Measurements from ENCODE around the gene CAPZB. TPM values are rescaled to one million over a fixed set of nuclear protein-coding genes. Genes with fewer than 3 reads are reported as not detected.
A peak's percentile ranks its signal among the peaks of the same experiment; 100 is the strongest.

Gene CAPZB
- total RNA-seq, 3 donors from 2014 or later = 112 to 114 (median 113) TPM

GRCh38 chr1:19339214-19339861, 146.0 kb downstream of the CAPZB start:
- Histone ChIP-seq H3K4me3 (no peak overlapping the region), H3K27me3 (no peaks in the 10 kb centered on the region), H3K9me3 (no peaks in the 10 kb centered on the region), H3K27ac (no peak overlapping the region), H3K36me3 (no peaks in the 10 kb centered on the region), H3K4me1 (peaks cover 4 to 6% of the 10 kb centered on the region in 2 donors)
- TF ChIP-seq POLR2A (IDR thresholded peaks at IDR 0.05) = no peak
- TF ChIP-seq CTCF (IDR thresholded peaks at IDR 0.05) = no peak
- no peak for TF ChIP-seq POLR2AphosphoS5 (IDR thresholded peaks at IDR 0.05)
- DNase-seq (ENCODE audit: low spot score in 2 of 2) = no peak
- intact Hi-C loops (cut with DNase I; ENCODE audit: low total_unique reads) = loop anchor here (10.0 kb wide), 1 partner anchor 245 kb away; no protein-coding TSS in a partner anchor

GRCh38 chr1:19338323-19338762, 147.0 kb downstream of the CAPZB start:
- TF ChIP-seq POLR2AphosphoS5 (IDR thresholded peaks at IDR 0.05) (peak in 1 of 3 donors; percentile 24), CTCF (IDR thresholded peaks at IDR 0.05) (peak; percentile 38 to 79 (median 55)), POLR2A (IDR thresholded peaks at IDR 0.05) (no peak)
- H3K9me3 ChIP-seq = no peaks in the 10 kb centered on the region
- peak overlapping the region in 2 of 3 donors; percentile 15 to 25 for H3K4me3 ChIP-seq
- peak; percentile 59 to 86 for DNase-seq (ENCODE audit: low spot score in 2 of 2)
- H3K27me3 ChIP-seq = no peaks in the 10 kb centered on the region
- H3K27ac ChIP-seq = peak overlapping the region in 1 of 2 donors; percentile 35
- intact Hi-C loops (cut with DNase I; ENCODE audit: low total_unique reads) = loop anchor here (10.0 kb wide), 1 partner anchor 244 kb away; no protein-coding TSS in a partner anchor
- peaks cover 4 to 6% of the 10 kb centered on the region in 2 donors for H3K4me1 ChIP-seq
- H3K36me3 ChIP-seq = no peaks in the 10 kb centered on the region

GRCh38 chr1:19337289-19337688, 148.1 kb downstream of the CAPZB start:
- Histone ChIP-seq H3K9me3 (no peaks in the 10 kb centered on the region), H3K4me3 (no peak overlapping the region), H3K27ac (no peak overlapping the region), H3K4me1 (peaks cover 4 to 6% of the 10 kb centered on the region in 2 donors), H3K27me3 (no peaks in the 10 kb centered on the region), H3K36me3 (no peaks in the 10 kb centered on the region)
- DNase-seq (ENCODE audit: low spot score in 2 of 2) = no peak
- TF ChIP-seq POLR2AphosphoS5 (IDR thresholded peaks at IDR 0.05) (no peak), CTCF (IDR thresholded peaks at IDR 0.05) (no peak), POLR2A (IDR thresholded peaks at IDR 0.05) (no peak)
- intact Hi-C loops (cut with DNase I; ENCODE audit: low total_unique reads) = loop anchor here (10.0 kb wide), 1 partner anchor 242 kb away; no protein-coding TSS in a partner anchor

- H3K27ac ChIP-seq = no peak overlapping the region
- H3K36me3 ChIP-seq = no peaks in the 10 kb centered on the region
- H3K4me1 ChIP-seq = peaks cover 1 to 2% of the 10 kb centered on the region in 2 donors
- no peaks in the 10 kb centered on the region for H3K9me3 ChIP-seq
- no peak overlapping the region for H3K4me3 ChIP-seq
- H3K27me3 ChIP-seq = no peaks in the 10 kb centered on the region
- intact Hi-C loops (cut with DNase I; ENCODE audit: low total_unique reads) = loop anchor here (10.0 kb wide), 1 partner anchor 242 kb away; no protein-coding TSS in a partner anchor
- no peak for DNase-seq (ENCODE audit: low spot score in 2 of 2)
- TF ChIP-seq POLR2A (IDR thresholded peaks at IDR 0.05) (no peak), POLR2AphosphoS5 (IDR thresholded peaks at IDR 0.05) (no peak), CTCF (IDR thresholded peaks at IDR 0.05) (no peak)
Measured at GRCh38 chr1:19336543-19336942, 148.8 kb downstream of the CAPZB start.

All from breast epithelium (tissue), 4 donors.